ENCODE measurements around the gene DSCAM.

Gene DSCAM

DNA sequence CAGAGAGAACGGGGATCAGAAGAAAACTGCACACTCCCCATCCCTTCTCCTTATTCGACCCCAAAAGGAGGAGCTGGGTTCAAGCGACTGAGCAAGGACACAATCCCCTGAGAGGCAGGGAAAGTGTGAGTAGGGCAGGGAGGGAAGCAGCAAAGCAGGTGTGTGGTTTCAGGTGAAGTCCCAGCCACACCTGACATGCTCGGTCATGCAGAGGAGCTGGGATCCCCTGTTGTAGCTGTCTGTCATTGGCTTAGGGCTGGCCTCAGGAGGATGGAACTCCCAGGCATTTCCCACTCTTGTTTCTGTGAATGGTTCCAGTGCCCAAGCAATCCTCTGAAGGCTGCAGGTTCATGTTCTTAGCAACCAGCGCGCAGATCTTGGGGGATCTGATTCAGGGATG lies 150.7 kb downstream of the DSCAM start:
- no peak for DNase-seq

DNA sequence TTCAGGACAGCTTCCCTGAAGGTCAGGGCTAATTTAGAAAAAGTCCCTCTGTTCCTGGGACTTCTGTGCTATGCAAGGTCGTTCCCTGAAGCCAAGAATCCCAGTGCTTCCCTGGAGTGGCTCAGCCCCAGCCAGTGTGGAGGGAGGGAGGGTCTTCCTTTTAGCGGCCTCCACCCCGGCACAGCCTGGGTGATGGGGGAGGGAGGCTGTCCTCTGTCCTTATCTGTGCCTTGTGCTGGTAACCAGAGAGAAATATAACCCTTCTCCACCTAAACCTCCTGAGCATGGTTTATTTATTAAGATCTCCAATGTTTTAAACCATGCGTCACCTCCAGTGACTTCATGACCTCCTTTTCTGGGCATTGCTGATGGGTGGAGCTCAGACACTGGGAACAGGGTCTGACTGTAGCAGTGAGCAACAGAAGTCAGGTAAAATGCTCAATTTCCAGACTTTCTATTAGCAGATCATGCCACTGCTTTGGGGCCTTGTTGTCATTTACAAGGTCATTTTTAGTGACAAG lies 157.1 kb downstream of the DSCAM start:
- no peak for DNase-seq

DNA sequence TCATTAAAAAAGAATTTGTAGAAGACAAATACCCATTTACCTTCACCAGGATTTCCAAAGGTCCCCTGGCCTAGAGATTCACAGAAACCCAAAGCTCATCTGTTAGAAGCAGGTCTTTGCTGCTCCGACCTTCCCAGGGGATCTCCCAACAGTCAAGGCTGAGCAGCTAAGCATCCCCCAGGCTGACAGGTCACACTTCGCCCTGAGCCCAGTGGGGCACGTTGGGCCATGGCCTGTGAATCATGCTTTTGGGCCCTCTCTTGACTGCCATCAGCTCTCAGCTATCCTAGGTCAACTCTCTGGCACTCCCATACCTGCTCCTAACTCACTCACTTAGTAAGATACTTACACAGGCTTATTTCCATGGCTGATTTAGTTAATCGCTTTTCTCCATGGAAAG lies 157.7 kb downstream of the DSCAM start:
- no peak for DNase-seq

DNA sequence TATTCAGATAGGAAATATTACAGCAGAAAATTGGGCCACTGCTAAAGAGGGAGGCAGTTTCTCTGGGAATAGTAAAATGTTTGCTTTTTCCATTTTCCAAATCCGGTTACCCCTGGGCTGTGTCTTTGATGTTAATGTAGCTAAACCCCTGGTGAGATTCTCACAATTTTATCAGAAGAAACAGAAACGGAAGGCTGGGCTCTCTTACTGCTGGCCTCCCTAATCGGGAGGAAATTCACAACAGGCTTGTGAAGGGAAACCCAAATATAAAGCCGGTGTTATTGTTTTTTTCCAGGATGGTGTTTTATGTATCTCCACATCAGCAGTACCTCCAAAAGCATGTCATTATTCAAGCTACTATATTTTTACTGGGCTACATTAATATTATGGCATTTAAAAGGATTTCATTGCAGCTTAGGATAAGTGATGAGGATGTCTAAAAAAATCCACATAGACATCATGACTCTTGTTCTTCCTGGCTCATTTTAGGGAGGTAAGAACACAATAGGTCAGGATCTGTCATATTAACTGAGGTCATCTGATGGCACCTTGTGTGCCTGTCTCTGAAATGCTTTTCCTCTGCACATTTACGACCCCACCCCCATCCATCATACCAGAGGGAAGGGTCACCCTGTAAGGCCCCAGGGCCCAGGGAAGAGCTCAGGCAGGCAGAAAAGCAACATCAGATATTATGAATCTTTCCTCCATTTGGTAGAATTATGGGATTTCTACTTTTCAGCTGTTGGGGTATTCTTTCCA lies 158.7 kb downstream of the DSCAM start:
- DNase-seq = no peak

DNA sequence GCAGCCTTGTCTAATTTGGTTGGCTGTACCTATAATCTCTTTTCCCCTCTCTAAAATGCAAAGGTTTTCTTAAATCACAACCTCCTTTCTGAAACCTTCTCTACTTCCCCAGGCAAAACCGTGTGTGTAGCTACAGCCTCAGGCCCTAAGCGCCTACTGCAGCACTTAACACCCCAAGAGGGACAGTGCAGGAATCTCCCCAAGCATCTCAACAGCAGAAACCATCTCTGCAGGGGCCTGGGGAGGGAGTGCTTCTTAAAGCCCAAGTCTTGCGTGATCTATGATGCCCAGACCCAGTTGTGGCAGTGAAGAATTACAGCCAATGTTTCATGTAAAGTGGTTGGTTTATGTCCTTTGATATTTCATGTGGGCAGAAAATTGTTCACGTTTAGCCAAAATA lies 159.3 kb downstream of the DSCAM start:
- DNase-seq = no peak

DNA sequence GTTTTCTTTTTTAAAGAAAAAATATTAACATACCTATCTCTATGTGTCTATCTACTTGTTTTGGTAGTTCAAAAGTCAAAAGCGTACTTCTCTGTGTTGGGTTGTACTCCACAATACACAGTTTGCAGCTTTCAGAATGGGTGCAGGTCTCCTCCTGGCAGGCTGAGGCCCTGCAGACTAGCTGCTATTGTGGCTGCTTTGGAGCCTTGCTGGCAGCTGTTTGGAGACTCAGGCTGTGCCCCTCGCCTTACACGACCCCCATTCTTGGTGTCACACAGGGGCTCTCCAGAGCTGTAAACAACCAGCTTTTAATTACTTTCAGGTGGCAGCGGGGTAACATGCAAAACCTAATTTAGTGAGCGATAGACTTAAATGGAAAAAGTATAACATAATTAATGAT lies 160.4 kb downstream of the DSCAM start:
- DNase-seq = no peak

DNA sequence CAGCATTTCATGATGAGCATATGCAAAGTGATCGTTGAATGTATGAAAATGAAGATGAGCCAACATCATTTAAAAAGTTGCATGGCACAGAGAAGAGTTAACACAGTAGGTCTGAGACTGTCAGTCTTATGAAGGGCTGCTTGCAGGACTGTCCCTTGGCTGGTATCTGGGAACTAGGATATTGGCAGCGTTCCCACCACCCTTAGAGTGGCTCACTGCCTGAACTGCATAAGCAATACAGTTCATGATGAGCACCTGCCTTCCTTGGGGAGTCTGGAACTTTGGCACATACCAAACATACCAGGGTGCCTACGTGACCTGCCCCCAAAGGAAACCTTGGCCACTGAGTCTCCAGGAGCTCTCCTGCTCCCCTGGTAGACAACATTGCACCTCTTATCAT lies 161.8 kb downstream of the DSCAM start:
- DNase-seq = peak; percentile 28

DNA sequence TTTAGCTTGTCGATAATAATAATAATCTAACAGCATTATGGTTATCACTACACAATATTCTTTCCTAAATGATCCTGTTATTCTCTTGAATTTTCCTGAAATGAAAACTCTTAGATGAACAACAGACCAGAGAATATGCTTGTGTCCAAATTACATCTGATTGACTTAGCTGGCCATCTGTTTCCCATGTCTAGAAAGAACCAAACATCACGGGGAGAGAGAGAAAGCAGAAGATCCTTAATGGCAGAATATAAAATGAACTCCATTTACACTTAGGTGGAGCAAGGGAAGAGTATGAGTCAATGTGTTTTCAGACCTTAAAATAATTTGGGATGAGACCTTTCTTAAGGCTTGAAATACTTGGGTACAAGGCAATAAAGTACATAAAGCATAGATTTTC lies 162.2 kb downstream of the DSCAM start:
- no peak for DNase-seq

DNA sequence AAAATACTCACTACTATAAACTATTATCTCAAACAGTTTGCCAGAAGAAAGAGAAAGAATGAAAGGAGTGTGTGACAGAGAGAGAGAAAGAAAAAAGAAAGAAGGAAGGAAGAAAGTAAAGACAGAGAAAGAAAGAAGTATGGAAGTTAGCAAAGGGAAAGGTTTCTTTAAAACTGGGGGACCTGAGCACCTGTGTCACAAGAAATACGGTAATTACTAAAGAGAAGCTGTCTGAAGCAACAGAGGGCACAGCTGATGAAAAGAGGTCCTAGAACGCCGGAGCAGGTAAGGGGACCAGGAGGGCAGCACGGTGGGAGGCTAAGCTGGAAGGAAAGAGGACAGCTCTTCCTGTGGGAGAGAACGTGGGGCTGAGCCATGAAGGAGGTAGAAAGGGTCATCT lies 163.6 kb downstream of the DSCAM start:
- DNase-seq = no peak

DNA sequence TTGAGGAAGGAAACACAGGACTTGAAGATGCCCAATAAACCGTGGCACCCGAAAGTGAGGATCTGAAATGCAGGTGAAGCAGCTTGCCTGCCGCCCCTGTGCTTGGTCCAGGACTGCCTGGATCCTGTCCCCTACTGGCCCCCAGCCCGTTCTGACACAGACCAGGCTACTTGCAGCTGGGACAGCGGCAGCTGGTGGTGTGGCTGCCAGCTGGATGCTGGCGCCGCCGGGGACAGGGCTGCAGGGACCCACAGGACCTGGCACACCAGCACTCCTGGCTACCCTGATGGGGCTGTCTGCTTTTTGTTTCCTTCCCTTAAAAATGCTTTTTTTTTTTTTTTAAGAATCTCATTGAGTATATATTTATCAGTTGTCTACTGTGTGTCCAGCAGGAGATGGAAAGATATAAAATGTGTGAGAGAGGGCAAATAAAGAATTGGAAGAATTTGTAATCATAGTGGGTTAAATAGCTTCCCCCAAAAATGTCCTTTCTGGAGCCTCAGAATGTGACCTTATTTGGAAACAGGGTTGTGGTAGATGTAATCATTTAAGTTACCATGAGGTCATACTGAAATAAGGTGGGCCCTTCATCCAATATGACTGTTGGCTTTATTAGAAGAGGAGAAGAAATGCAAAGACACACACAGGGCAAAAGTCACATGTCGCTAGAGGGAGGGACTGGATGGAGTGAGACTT lies 165.6 kb downstream of the DSCAM start:
- peak; percentile 57 for DNase-seq

DNA sequence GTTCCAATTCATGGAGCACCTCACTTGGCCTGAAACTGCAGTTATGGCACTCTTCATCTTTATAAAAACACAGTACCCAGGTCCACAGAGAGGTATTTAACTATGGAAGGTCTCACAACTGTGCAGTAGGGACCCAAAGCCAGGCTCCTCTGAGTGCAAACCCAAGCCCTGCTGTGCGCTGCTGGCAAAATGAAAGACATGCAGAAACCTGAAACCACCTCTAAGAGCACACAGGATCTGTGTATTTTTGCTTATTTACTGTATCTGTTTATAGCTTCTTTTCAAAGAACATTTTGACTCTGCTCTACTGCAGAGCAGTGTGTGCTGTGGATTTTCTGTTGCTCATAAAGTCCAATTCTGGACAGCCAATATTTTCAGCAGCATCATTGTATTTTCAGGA lies 166.6 kb downstream of the DSCAM start:
- no peak for DNase-seq

DNA sequence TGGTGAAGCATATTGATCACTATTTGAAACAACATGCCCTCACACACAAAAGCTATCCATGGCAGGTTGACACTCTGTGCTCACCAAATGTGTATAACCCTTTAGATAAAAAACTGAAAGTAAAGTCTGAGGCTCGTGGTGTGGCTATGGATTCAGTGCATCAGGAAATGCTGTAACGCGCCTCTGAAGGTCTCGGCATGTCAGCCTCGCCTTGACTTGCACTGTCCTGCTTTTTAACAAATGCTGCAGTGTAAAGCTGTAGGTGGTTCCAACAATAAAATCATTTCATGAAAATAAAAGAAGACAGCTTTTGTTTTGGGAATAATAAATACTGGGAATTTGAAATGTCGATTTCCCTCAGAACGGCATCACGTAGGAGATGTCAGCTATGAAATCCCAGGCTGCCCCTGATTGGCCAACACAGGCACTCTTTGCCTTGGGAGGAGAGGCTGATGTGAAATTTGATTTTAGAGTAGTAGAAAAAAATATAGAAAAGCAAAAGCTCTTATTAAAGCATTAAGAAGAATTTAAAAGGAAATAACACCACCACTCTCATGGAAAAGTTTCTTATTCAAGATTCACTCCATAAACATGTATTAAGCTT lies 168.2 kb downstream of the DSCAM start:
- no peak for DNase-seq

DNA sequence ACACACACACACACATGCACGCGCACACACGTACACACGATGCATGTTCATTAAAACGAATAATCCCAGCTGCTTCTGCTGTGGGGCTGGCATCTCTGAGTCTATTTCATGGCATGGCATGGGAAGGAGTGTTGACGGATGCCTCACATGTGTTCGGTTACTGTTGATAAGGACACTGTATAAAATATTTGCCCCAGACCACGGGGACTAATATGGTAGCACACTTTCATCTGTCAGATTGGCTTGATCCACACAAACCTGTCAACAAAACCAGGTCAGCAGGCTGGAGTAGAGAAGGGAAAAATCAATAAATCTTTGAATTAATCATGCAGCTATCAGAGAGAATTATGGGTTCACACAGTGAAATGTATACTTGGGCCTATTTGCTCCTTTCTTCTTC lies 171.9 kb downstream of the DSCAM start:
- DNase-seq = no peak

DNA sequence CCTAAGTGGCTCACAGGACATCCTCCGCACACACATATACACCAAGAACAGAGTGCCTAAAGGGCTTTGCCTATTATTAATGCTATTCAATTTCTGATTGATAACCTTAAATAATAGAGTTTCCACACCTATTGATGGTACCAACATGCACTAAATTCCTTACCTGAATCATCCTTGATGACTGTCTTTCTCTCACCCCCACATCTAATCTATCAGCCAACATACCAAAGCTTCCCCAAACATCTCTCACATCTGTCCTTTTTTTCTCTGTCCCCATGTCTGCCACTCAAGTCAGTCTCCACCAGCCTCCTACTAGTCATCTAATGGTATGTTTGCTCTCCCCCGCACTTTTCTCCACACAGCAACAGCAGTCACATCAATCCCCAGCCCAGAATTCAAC lies 174.4 kb downstream of the DSCAM start:
- no peak for DNase-seq

DNA sequence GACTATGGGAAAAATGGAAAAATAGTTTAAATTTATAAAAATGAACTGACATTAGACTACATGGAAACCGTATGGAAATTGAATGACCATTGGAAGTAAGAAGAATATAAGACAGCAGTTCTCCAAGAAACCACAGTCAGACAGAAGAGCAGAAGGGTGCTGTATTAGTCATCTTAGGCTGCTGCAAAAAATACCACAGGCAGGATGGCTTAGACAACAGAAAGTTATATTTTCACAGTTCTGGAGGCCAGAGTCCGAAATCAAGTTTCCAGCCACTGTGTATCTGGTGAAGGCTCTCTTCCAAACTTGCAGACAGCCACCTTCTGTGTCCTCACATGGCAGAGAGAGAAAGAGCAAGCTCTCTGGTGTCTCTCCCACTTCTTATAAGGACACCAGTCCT lies 175.2 kb downstream of the DSCAM start:
- no peak for DNase-seq

DNA sequence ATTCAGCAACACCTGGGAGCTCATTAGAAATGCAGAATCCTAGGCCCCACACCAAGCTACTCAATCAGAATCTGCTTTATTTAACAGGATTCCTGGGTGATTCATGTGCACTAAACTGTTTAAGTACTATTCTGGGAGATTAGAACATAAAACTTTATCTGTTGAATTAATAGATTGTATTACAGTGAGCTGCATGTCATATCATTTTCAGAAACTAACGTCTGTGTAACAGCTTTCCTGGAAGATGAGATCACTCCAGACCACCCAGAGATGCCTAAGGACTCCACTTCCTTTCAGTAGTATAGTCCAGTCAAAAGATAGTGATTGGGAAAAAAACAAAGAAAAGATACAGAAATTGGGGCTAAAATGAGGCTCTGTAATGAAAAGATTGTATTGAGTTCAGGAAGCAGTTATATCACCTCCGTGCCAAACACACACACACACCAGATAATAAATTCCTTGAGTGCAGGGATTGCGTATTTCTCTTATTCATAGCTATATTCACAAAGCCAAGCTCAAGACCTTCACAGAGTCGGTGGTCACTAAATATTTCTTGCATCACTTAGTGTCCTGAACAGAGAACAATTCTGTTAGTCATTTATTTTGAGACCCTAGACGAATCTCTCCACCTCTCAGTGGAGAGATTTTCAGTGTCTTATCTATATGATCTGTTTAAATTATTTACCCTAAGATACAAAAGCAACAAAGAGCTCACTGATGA lies 178.2 kb downstream of the DSCAM start:
- DNase-seq = no peak

DNA sequence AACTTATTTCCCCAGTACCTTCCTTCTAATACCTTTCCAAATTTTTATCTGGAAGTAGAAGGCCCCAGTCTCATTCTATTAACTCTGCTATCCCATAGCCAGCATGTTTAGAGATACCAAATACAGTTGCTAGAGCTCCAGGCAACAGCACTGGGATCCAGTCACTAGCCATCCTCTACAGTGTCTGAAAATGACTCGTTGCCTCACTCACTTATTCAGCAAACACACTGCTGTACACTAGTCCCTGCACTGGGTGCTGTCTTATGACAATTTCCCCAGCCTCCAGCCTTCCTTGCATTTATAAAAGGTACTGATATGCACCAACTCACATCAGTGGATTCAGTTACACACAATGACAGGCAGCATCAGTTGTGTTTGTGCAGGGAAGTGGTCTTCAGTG lies 179.0 kb downstream of the DSCAM start:
- DNase-seq = no peak

DNA sequence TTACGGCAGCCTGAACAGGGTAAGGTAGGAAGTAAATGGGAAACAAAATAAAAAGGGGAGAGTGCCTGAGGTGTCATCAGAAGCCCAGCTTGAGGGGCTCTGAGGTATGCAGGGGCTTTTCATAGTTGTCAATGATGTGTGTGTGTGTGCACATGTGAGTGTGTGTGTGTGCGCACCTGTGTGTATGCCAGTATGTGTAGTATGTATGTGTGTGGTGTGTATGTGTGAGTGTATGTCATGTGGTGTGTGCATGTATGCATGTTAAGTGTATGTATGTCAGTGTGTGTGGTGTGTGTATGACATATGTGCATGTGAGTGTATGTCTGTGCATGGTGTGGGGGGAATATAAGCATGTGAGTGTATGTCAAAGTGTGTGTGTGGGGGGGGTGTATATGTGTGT lies 184.1 kb downstream of the DSCAM start:
- no peak for DNase-seq

DNA sequence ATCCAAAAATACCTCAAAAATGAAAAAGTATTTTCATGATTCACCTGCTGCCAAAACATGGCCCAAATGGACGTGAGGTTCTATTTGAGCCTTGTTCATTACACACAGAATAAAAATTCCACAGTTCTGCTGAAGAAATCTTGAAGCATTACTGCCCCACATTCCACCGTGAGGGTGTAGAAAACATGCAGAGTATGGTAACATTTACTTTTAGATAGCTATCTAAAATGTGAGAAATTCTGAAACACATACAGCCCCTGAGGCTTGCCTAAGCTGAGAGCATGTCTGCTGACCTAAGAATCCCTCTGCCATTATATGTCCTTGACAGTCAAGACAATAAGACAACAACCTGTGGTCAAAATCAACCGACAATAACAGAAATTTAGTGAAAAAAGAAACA lies 186.5 kb downstream of the DSCAM start:
- no peak for DNase-seq

DNA sequence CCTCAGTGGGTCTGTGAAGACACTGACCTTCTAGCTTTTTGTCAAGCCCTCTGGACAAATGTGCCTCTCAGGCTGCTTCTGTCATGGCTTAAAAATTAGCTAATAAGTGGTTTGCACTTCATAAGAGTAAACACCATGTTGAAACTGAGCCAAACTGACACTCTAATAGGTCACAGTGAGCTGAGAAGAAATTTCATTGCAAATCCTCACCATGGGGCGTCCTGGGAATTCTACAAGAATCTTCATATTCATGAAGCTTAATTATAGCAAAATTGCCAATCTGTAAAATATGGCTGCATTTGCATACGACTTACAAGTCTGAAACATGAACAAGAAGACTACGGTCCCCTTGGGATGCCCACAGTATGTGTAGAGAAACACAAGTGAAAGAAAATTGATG lies 188.6 kb downstream of the DSCAM start:
- DNase-seq = no peak

DNA sequence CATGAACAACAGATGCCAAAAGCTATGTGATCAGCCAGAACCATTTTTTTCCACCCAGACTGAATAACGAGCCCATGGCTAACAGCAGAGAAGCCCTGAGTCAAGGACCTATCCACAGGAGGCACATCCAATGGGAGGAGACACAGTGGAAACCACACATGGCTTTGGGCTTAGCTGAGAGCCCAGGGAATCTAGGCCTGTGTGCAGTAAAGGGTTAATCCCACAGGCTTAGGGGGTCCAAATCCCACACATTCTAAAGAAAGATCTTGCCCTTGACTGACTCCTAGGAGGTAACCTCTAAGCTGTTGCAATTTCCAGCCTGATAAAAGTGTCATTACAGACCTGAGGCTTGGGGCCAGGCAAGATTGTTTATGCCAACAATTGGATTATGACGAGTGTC lies 194.5 kb downstream of the DSCAM start:
- no peak for DNase-seq

DNA sequence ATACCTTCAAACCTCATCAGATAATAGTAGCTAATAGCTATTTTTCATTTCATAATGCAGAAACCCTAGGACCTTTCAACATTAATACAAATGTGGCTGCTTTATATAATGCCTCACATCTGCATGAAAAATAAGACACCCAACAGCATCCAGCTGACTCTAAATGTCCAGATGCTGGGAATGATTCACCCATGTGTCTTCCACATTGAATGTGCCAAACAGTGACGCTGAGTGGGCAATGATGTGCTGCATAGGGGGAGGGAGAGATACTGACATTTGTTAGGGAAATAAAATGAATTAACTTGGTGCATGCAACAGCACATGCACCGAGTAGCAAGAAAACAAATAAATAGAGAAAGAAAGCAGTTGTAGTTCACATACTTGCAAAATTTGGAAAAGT lies 199.3 kb downstream of the DSCAM start:
- peak; percentile 36 for DNase-seq

DNA sequence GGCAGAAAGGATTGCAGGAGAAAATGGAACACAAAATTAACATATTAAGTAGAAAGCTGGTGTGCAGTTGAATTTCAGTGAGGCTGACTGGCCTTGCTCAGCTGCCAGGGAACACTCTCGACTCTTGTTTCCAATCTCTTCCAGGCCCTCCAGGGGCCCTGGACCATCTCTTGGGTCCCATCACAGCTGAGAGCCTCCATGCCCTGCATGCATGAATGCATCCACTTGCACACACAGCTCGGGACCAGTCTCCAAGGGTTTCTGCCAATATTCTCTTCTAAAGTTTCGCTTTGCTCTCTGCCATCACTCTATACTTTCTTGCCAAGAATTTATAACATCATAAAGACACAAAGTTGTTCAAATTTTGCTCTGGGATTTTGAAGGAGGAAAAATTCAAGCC lies 200.3 kb downstream of the DSCAM start:
- no peak for DNase-seq

DNA sequence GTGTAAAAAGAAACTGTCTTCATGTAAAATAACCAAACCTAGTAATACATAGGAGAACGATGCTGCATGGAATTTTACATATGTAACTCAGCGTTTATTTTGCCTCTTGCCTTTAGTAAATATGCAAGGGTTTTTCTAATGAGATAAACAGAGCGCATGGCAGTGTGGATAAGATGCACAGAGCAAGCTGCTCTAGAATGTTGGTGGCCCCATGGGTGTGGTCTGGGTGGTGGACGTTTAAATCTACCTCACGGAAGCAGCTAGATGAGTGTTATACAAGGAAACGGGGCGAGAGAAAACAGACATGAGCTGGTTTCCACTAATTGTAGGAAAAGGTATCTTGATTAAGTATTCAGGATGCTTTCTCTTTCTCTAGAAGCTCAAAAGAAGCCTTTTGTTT lies 205.9 kb downstream of the DSCAM start:
- DNase-seq = no peak
